HG03558 (cell line): ENCODE results near the gene TYW1B.
"Not testable (repeated sequence)": the region's sequence is repeated elsewhere in the genome, so short reads cannot be mapped to it uniquely, and the experiment has no call there.

Source experiments
- ATAC-seq: cut with Tn5 transposase; IDR thresholded peaks from one replicate; pipeline ENCODE4 v1.9.1; 2021; ENCODE audit warnings: moderate number of reproducible peaks; ENCODE audit not compliant: unreplicated experiment; ENCODE audit errors: extremely low read depth

TYW1B gene

GRCh38 chr7:72817661-72818060, 10.3 kb downstream of the TYW1B start:
- not testable (repeated sequence) for ATAC-seq

DNA sequence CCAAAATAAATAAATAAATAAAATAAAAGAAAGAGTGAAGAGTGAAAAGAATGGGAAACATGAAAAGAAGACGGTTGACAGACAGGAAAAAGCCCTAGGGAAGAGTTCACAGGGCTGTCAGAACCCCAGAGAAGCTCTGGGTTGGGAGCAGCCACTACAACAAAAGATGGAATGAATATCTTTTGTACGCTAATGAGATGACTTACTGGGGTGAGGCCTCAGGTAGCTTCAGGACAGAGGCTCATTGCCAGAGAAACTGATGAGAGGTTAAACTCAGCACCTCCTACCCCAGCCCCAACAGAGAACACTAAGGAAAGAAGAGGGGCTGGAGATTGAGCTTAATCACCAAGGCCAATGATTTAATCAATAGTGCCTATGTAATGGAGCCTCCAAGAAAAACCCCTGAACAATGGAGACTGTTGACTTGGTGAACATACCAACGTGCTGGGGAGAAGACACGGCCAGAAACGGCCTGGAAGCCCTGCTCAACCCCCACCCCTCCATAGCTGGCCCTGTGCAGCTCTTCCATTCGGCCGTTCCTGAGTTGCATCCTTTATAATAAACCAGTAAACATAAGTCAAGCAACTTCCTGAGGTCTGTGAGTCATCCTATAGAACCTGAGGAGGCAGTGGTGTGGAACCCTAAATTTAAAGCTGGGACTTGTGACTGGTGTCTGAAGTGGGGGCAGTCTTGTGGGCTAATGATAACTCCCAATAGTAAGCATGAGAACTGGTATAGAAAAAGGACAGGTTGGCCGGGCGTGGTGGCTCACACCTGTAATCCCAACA, 11.4 kb downstream of the TYW1B start:
- not testable (repeated sequence) for ATAC-seq

GRCh38 chr7:72810437-72810836, 17.6 kb downstream of the TYW1B start:
- ATAC-seq: not testable (repeated sequence)

GRCh38 chr7:72808511-72808910, 19.5 kb downstream of the TYW1B start:
- not testable (repeated sequence) for ATAC-seq

DNA sequence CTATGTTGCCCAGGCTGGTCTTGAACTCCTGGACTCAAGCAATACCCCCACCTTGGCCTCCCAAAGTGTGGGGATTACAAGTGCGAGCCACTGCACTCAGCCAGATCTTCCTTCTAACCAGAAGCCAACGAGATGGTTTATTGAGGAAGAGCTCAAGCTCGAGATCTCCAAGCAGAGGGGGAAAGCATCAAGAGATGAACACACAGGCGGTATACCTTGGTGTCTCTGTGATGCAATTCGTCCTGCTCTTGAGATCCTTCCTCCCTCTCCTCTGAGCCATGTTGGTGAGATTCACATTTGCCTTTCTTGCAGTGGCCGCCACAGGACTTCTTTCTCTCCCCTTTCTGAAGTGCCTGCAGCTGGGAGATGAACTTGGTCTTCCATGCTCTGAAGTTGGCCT, 21.1 kb downstream of the TYW1B start:
- ATAC-seq: not testable (repeated sequence)

DNA sequence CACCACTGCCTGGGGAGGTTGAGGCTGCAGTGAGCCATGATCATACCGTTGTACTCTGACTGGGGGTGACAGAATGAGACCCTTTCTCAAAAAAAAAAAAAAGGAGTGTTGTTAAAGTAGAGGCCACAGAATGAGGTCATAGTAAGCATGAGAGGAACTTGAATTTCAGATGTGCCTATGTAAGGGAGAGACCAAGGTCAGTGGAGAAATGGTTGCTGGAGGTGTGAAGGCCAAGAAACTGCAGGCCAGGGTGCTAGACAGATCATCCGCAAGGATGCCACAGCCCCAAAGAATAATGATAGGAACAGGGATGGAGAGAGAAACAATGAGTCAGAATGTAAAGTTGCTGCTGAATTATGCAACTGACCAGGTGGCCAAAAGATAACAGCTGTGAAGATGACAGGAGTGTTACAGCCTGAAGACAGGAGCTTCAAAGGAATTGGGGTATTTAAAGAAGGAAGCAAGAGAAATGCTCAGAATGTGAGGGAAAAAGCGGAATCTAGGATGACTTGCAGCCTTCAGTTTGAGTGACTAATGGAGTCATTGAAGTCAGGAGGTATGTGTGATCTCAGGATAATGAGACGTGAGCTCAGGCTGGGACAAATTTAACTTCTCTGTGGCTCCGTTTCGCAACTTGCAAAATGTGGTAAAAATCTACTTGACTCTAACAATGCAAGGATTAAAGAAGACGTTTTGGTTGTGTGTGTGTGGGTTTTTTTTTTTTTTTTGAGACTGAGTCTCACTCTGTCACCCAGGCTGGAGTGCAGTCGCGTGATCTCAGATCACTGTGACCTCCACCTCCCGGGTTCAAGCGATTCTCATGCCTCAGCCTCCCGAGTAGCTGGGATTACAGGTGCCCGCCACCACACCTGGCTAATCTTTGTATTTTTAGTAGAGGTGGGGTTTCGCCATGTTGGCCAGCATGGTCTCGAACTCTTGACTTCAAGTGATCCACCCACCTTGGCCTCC, 22.2 kb downstream of the TYW1B start:
- ATAC-seq: no peak

DNA sequence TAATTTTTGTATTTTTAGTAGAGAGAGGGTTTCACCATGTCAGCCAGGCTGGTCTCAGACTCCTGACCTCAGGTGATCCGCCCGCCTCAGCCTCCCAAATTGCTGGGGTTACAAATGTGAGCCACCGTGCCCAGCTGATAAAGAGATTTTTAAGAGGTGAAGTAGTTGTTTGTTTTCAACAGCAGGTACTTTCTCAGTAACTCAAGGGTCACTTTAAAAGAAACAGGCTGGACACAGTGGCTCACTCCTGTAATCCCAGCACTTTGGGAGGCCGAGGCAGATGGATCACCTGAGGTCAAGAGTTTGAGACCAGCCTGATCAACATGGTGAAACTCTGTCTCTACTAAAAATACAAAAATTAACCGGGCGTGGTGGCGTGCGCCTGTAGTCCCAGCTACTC, 24.2 kb downstream of the TYW1B start:
- not testable (repeated sequence) for ATAC-seq

- not testable (repeated sequence) for ATAC-seq
Measured at GRCh38 chr7:72801564-72801963, 26.4 kb downstream of the TYW1B start.

GRCh38 chr7:72795401-72795800, 32.6 kb downstream of the TYW1B start:
- not testable (repeated sequence) for ATAC-seq

DNA sequence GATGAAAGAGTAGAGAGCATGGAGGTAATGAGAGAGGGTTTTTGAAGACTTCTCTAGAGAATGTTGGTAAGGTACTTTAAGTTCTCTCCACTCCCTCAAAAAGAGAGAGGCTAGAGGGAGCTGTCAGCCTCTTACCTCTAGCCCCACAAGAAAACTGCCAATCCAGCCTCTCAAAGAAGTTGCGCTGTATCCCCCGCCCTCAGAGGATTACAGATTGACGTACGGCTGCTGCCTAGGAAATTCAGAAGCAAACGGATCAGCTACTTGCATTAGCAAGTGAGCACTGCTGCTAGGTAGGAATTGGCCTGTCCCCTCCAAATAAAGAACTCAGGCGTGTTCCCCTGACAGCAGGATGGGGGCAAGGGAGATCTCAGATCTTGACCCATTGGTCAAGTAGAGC, 34.2 kb downstream of the TYW1B start:
- ATAC-seq: no peak

- not testable (repeated sequence) for ATAC-seq
Measured at GRCh38 chr7:72790698-72791060, 37.3 kb downstream of the TYW1B start.

DNA sequence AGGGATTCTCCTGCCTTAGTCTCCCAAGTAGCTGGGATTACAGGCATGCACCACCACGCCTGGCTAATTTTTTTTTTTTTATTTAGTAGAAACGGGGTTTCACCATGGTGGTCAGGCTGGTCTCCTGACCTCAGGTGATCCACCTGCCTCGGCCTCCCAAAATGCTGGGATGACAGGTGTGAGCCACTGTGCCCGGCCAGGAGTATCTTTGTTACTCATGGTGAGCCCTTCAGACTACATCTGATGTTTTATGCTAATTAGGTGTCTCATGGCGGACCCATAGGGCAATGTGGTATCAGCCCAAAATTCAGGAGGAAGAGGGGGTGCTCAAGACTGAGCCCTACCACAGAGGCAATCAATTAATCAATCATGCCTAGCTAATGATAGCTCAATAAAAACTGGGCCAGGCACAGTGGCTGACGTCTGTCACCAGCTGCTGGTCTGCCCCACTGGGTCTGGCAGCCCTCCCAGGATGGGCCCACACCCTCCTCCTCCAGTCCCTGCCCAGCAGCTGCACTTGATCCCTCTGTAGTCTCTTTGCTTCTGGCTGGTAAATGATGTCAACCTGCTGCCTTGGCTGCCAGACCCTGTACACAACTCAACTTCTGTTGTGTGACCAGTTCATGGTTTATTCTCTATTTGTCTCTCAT, 37.8 kb downstream of the TYW1B start:
- not testable (repeated sequence) for ATAC-seq

GRCh38 chr7:72785166-72785955, 42.6 kb downstream of the TYW1B start:
- ATAC-seq: no peak

DNA sequence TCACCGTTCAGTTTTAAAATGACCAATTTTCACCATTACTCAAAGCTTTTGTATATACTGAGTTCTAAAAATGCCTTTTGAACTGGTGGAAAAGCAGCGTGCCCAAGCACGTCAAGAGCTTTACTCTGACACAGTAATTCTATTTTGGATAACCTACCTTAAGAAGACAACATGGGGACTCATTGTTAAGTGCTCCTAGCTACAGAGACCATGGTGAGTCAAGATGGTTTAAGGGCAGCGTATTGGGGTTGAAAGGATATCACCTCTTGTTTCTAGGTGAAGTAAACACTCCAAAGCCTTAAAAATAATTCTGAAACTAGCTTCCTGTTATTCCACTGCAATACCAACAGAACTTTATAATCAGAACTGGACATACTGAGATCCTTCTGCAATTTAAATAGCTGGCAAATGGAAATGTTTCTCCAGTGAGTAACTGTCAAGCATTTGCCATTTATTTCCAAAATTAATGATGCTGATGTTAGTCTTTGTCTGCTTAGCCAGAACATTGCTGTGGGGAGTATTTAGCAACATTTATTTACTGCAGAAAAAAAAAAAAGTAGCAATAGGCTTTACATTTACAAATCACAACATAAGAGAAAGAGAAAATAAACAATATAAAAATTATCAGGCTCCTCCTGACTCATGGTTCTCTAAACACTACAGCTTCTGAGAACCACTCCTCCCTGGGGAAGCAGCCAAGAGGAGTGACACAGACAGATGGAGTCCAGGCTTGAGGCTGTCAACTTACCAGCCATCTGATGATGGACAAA, 44.2 kb downstream of the TYW1B start:
- not testable (repeated sequence) for ATAC-seq

- ATAC-seq: no peak
Measured at GRCh38 chr7:72781631-72782030, 46.4 kb downstream of the TYW1B start.

DNA sequence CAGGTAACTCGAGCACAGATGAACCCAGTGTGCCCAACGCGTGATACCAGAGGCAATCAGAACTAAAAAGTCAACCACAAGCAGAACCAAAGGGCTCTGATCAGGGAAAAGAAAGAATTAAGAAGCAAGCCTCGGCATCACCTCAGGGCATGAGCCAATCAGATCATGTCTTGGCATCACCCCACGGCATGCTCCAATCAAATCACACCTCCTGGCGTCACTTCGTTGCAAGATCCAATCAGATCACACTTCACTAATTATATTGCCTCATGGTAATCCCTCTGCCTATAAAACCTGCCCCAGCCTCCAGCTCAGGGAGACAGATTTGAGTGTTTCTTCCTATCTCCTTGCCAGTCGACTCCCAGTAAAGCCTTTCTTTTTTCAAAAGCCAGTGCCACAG, 46.8 kb downstream of the TYW1B start:
- ATAC-seq: no peak

- ATAC-seq: not testable (repeated sequence)
Measured at GRCh38 chr7:72780289-72780894, 47.6 kb downstream of the TYW1B start.

GRCh38 chr7:72777167-72777566, 50.8 kb downstream of the TYW1B start:
- not testable (repeated sequence) for ATAC-seq

DNA sequence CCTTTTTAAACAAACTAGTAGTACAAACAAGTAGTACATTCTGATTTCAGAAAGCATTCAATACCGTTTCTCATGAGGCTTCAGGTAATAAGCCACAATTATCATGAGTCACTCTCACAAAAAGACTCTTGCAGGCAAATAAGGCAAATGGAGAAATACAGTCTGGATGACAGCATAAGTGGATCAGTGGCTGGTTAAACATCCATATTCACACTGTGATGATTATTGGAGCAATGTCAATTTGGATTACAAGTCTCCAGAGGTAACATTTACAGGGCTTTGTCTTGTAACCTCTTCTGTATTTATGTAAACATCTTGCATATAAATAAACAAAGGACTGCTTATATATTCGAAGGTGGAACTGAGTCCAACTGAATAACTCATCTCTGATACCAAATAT, 55.4 kb downstream of the TYW1B start:
- ATAC-seq: not testable (repeated sequence)
